Ramos (cell line): ENCODE data around the gene TMEM258.

ENCODE experiments used
- in situ Hi-C: fragments of 300-500 bp; cut with MboI; formaldehyde crosslinking; loops from one replicate; pipeline ENCODE4 v1.14.3; 2022; ENCODE audit warnings: low sequenced_read_pairs; ENCODE audit not compliant: unreplicated experiment

The TMEM258 gene

GRCh38 chr11:61745781-61746441, 46.5 kb downstream of the TMEM258 start:
- in situ Hi-C loops = no loop called here

GRCh38 chr11:61744609-61745156, 47.7 kb downstream of the TMEM258 start:
- in situ Hi-C loops = no loop called here

GRCh38 chr11:61744181-61744580, 48.2 kb downstream of the TMEM258 start:
- in situ Hi-C loops = no loop called here

- in situ Hi-C loops = no loop called here
Measured at GRCh38 chr11:61743486-61744095, 48.8 kb downstream of the TMEM258 start.

GRCh38 chr11:61742391-61742790, 50.0 kb downstream of the TMEM258 start:
- in situ Hi-C loops = no loop called here

- in situ Hi-C loops = no loop called here
Measured at GRCh38 chr11:61739966-61740365, 52.4 kb downstream of the TMEM258 start.

GRCh38 chr11:61739413-61739812, 53.0 kb downstream of the TMEM258 start:
- in situ Hi-C loops = no loop called here
